Skeletal muscle cell (primary cell): Measurements from ENCODE around the gene JSRP1.
"Not testable (repeated sequence)": the region's sequence is repeated elsewhere in the genome, so short reads cannot be mapped to it uniquely, and the experiment has no call there.

Experiments
- DNase-seq: peaks from one replicate; pipeline ENCODE4 v3.0.0-alpha.2; 2010; ENCODE audit warnings: low read depth
- H3K4me3 ChIP-seq: 2 replicates; pipeline ENCODE4 v1.5.1; 2011; ENCODE audit warnings: low read depth, mild to moderate bottlenecking, control low read depth, low read length, moderate library complexity

Gene JSRP1

DNA sequence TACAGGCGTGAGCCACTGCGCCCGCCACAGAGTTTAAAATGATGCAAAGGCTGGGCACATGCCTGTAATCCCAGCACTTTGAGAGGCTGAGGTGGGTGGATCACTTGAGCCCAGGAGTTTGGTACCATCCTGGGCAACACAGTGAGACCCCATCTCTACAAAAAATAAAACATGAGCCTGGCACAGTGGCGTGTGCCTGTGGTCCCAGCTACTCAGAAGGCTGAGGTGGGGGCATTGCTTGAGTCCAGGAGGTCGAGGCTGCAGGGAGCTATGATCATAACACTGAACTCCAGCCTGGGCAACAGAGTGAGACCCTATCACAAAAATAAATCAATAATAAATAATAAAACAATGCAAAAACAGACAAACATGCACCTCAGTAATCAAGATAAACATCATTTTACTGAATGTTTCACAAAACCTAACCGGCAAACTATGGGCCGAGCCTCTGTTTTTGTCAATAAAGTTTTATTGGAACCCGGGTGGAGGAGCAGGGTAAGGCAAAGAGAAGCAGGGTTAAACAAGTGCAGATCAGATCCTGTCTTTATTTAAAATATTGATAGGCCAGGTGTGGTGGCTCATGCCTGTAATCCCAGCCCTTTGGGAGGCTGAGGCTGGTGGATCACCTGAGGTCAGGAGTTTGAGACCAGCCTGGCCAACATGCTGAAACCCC is 27.8 kb upstream of the JSRP1 start:
- no peak for DNase-seq
- H3K4me3 ChIP-seq, result no peak overlapping the region

DNA sequence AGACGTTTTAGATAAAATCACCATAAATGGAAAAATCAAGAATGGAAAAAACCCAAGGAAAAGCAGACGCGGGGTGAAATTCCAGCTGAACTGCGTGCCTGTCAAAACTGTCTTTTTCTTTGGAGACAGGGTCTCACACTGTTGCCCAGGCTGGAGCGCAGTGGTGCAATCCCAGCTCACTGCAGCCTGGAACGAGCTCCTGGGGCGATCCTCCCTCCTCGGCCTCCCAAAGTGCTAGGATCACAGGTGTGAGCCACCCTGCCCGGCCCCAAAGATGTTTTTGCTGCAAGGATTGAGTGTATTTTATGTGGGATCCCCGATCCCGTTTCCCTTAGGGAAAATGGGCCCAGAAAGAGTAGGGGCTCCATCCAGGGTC is 26.6 kb upstream of the JSRP1 start:
- no peak overlapping the region for H3K4me3 ChIP-seq
- DNase-seq, result no peak

DNA sequence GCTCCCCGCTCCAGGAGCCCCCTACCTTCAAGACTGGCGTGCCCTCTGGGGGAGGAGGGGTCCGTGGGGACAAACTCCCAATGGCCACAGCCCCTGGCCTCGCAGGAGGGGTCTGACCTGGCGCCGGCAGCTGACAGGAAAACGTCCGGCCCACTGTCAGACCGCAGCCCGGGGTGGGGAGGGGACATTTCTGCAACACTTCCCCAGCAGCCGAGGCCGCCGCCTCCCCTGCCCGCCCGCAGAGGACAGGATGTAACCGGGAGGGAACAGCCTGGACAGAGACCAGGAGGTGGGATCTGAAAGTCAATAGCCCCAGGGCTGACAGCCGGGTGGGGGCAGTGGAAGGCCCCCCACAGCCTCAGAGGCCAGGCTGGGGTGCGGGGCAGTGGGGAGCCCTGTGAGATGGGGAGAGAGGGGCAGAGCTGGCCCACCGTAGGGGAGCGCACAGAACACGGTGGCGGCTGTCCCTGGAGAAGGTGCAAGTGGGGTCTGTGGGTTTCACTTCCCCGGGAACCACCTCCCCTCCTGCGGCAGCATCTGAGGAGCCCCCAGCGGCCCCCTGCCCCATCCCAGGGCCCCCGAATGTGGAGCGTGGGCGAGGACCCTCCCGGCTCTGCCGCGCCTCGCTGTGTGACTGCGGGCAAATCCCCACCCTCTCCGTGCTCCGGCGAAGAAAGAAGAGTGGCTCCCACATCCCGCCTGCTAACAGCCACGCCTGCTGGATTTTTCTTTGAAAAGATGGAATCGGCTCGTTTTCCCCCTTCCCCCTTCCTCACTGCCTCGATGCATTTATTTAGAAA is 26.0 kb upstream of the JSRP1 start, which contains the start of gene PEAK3:
Gene PEAK3, minus strand, starts transcription at position 114 of the 800 bp plus-strand sequence. CDS start 1,244 bp downstream, outside the sequence.
- H3K4me3 ChIP-seq, result peak within 1 kb of the TSS; percentile 34
- DNase-seq, result no peak

DNA sequence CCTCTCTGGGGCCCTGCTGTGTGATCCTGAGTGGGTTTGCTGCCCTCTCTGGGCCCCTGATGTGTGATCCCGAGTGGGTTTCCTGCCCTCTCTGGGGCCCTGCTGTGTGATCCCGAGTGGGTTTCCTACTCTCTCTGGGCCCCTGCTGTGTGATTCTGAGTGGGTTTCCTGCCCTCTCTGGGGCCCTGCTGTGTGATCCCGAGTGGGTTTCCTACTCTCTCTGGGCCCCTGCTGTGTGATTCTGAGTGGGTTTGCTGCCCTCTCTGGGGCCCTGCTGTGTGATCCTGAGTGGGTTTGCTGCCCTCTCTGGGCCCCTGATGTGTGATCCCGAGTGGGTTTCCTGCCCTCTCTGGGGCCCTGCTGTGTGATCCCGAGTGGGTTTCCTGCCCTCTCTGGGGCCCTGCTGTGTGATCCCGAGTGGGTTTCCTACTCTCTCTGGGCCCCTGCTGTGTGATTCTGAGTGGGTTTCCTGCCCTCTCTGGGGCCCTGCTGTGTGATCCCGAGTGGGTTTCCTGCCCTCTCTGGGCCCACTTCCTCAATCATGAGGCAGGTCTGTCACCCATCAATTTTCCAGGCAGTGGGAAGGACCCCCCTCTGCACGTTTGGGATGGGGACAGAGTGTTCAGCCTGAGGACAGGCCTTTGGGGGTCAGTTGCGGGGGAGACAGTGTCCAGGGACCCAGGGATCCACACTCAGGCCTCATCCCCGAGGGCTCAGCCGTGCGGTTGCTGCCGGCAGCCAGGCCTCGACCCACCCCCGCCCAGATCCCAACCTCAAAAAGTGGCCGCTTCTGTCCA is 25.2 kb upstream of the JSRP1 start:
- peak overlapping the region; percentile 34 for H3K4me3 ChIP-seq
- DNase-seq, result not testable (repeated sequence)

DNA sequence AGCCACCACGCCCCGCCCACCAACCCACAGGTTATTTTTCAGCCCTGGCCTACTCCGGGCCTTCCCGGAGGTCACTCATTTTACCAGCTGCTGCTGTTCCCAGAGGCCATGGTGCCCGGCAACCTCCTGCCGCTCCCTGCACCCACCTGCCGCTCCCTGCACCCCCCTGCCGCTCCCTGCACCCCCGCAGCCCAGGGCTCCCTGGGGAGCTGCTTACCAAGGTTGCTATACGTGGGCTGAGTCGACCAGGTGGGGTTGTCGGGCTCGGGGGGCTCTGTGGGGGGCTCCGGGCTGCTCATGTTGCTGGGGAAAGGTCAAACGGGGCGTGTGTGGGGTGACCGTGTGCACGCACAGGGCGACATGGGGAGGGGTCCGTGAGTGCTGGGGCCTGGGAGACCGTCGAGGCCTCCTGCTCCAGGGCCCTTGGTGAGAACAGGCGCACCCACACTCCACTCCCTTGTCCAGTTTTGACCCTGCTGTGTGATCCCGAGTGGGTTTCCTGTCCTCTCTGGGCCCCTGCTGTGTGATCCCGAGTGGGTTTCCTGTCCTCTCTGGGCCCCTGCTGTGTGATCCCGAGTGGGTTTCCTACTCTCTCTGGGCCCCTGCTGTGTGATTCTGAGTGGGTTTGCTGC is 24.5 kb upstream of the JSRP1 start:
- H3K4me3 ChIP-seq, result no peak overlapping the region
- DNase-seq, result no peak

DNA sequence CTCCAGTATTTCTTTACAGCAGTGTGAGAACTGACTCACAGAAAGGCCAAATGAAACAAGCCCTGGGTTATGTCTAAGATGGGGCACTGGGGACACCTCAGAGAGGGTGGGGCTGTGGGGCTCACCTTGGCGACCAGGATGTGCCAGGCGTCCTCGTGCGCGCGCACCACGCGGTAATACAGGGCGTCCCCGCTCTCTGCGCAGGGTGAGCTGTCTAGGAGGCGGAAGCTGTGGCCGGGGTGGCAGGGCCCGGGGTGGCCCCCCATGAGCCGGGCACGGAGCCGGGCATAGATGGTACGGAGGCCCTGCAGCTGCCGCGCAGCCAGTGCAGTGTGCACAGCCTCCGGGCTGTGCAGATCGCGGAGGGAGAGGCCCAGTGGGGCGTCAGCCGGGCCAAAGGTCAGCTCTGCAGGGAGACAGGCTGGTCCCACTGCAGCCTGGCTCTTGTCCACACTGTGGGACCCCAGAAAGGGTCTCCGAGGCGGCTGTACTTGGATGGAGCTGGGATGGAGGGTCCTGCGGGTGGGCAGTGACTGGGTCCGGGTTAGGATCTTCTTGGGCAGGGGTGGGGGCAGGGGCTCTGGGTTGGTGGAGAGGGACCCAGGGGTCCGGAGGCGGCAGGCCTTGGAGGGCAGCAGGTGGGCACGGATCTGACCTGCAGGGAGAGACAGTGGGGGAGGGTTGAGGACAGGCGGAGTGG is 22.4 kb upstream of the JSRP1 start:
- no peak overlapping the region for H3K4me3 ChIP-seq
- no peak for DNase-seq

DNA sequence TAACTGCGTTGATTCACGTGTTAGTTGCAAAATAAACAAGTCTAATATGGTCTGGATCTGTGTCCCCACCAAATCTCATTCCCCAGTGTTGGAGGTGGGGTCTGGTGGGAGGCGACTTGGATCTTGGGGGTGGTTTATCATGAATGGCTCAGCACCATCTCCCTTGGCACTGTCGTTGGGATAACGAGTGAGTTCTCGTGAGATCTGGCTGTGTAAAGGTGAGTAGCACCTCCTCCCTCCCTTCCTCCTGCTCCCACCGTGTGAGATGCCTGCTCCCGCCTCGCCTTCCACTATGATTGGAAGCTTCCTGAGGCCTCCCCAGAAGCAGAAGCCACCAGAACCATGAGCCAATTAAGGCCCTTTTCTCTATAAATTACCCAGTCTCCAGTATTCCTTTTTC is 20.9 kb upstream of the JSRP1 start:
- no peak overlapping the region for H3K4me3 ChIP-seq
- no peak for DNase-seq

DNA sequence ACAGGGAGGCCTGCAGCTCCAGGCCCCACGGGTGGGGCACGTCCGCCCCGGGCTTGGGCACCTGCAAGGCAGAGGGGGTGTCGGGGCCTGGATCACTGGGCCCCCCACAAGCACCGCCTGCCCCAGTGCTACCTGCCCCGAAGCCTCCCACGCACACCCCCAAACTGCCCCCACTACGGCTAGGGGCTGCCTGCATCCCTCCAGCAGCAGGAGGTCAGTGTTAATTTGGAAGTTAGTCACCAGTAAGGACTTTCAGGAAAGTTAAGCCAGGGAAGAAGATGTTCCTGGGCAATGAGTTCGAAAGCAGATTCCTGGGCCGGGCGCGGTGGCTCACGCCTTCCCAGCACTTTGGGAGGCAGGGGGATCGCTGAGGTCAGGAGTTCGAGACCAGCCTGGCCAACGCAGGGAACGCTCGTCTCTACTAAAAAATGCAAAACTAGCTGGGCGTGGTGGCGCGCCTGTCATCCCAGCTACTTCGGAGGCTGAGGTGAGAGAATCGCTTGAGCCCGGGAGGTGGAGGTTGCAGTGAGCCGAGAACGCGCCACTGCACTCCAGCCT is 20.3 kb upstream of the JSRP1 start:
- DNase-seq, result no peak
- no peak overlapping the region for H3K4me3 ChIP-seq

DNA sequence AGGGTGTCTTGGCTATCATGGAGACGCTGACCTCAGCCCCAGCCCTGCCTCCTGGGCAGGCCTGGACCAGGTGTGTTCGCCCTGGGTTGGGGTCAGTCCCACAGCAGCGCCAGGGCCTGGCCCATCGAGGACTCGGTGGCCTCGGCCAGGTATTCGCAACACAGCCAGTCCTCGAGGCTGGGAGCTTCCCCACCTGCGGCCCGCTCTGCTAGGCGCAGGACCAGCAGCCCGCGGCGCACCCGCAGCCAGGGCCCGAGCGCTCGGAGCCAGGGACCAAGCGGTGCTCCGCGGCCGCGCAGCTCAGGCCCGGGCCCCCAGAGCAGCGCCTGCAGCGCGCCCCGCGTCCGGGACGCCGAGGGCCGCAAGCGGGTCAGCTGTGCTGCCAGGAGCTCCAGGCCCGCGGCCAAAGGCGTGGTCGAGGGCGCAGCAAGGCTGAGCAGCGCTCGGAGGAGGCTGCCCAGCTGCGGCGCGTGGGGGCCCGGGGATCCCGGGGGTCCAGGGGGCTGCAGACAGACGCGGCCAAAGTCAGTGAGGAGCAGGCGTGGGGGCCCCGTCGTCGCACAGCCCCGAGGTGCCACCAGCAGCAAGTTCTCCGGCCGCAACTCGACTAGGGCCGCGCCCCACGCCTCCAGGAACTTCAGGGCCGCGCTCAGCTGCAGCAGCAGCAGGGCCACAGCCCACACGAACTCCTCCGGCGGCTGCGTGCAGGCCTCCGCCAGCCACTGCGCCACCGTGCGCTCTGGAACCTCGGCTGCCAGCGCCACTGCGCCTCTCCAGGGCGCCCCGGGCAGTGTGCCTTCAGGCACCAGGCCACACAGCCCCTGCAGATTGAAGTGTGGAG is 19.6 kb upstream of the JSRP1 start:
- H3K4me3 ChIP-seq, result no peak overlapping the region
- no peak for DNase-seq

DNA sequence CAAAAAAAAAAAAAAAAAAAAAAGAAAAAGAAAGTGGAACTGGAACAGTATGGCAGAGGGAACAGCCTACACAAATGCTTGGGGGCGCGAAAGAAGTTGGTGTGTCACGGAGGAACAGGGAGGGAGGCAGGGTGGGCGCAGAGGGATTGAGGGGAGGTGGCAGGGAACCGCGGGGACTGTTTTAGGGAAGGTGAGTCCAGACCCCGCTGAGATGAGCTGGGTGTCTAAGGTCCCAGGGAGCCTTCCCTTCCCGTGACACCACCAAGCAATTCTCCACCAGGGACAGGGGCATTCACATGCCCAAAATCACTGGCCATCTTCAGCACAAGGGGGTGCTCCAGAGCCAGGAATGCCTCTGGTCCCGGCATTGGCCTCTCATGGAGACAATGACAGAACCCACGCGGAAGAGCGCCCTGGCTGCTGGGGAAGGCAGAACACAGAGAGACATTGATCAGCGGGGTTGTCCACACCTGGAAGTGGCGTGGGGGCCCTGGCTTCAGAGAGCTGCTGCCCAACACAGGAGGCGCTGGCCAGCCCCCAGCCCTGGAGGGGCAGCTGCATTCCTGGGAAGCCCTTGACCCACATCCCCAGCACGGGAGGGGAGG is 18.8 kb upstream of the JSRP1 start:
- no peak for DNase-seq
- no peak overlapping the region for H3K4me3 ChIP-seq

DNA sequence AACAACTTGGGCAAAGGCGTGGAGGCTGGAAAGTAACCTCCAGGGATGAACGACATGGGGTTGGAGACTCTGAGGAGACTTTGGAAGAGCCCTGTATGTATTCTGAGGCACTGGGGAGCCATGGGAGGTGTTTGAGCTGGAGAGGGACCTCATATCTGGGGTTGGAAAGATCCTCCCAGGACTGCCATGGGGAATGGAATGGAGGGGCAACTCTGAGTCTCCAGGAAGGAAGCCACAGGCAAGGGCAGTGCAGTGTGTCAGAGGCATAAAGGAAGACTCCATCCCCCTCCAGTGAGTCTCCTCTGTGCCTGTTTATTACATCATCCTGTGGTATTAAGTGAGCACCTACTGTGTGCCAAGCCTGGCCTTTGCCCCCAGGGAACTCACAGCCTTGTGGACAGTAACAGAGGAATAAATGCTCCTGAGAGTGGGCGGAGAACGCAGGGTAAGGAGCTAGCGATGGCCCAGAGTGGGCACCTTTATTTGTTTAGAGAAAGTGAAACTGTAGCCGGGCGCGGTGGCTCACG is 18.0 kb upstream of the JSRP1 start:
- DNase-seq, result no peak
- no peak overlapping the region for H3K4me3 ChIP-seq

DNA sequence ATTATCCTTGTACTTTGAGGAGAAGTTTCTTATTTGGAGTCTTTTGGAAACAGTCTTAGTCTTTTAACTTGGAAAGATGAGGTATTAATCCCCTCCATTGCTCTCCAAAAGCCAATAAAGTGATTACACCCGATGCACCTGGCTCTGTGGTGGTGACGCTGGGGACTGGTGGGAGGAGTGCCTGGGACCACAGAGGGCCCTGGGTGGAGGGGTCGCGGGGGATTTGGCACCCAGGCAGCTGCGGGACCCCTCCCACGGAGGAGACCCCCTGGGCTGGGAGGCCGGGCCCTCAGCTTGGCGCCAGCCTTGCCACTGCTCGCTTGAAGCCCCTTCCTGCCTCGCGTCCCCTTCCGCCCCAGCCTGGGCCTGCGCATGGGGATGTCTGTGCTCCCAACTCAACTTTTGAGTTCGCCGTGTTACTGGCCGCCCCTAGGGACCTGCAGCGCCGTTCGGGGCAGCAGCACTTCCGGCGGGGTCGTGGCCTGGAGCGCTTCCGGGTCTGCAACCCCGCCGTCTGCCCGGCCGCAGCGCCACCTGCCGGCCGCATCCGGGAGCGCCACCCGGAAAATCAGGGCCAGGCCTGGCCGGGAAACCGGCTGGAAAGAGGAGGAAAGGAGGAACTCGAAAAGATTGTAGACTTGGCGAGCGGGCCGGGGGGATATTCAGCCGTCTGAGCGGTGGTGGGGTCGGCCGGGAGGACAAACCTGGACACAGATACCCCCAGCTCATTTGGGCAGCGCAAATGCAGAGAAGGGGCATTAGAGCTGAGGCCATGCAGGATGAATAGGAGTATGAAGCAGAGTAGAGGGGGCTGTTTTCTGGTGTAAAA is 17.4 kb upstream of the JSRP1 start:
- no peak for DNase-seq
- H3K4me3 ChIP-seq, result peak overlapping the region; percentile 30

DNA sequence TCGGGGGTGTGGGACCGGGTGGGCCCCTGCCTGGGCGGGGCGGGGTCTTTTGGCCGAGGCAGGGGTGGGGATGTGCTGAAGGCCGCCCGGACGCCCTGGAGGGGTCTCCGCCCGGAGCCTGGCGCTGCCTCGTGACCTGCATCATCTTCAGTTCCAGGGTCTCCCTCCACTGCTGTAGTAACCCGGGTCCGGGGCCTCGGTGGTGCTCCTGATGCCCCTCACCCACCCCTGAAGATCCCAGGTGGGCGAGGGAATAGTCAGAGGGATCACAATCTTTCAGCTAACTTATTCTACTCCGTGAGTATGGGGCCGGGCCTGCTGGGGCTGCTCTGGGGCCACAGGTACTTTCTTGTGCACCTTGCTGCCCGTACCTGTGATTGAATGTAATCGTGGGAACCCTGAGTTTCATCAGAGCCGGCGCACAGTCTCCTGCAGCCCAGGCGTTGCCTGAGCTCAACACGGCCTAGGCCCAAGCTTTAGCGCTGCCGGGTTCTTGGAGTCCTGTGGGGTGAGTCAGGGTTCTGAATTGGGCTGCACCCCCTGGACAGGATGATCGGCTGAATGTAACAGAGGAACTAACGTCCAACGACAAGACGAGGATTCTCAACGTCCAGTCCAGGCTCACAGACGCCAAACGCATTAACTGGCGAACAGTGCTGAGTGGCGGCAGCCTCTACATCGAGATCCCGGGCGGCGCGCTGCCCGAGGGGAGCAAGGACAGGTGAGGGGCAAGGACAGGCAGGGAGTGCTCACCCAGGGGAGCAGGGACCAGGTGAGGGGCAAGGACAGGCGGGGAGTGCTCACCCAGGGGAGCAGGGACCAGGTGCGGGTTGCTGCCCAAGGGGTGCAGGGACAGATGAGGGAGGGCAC is 15.3 kb upstream of the JSRP1 start:
- no peak for DNase-seq
- peak overlapping the region; percentile 84 for H3K4me3 ChIP-seq

DNA sequence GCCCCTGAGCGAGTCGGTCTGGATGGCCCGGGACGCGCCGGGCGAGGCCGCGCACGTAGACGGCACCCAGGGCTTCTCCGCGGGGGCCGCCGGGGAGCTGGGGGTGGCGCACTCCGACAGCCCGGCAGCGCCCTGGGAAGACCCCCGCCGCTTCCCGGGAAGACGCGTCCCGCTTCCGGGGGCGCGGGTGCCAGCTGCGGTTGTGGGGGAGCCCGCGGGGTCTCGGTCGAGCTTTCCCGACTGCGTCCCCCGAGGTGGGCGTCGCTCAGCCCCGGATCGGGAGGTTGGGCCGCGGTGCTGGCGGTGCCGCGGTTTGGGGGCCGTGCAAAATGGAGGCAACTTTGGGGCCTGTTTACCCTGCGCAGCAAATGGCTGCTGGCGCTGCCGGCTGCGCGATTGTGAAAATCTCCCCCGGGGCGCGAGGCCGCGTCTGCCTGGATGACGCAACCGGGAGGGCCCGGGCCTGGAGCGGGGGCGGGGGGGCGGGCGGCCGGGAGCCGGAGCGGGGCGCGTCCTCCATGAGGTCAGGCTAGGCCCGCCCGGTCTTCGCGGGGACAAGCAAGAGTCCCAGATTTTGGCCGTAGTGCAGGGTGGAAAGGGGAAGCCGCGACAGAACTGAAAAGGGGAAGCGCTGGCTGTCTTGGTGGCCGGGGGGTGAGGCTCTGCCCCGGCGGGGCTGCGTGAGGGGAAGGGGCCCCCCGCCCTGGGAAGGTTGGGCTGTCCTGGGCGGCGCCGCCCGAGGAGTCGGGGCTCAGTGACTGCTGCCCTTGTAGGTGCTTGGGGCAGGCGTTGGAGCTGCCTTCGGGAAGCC is 14.4 kb upstream of the JSRP1 start:
- peak; percentile 66 for DNase-seq
- peak overlapping the region; percentile 84 for H3K4me3 ChIP-seq

DNA sequence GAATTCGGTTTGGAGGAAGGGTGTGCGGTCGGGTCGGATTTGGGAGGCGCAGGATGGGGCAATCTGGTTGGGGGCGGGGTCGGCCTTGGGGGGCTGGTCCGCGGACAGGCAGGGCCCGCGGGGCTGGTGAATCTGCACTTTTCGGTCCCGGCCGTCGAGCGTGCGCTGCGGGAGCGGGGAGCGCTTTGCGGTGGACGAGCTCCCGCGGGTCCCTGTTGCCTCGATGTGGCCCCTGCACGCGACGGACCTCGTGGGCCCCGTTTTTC is 13.9 kb upstream of the JSRP1 start:
- no peak for DNase-seq
- peak overlapping the region; percentile 84 for H3K4me3 ChIP-seq
